Measurements from ENCODE around the gene PHF2.

The PHF2 gene

DNA sequence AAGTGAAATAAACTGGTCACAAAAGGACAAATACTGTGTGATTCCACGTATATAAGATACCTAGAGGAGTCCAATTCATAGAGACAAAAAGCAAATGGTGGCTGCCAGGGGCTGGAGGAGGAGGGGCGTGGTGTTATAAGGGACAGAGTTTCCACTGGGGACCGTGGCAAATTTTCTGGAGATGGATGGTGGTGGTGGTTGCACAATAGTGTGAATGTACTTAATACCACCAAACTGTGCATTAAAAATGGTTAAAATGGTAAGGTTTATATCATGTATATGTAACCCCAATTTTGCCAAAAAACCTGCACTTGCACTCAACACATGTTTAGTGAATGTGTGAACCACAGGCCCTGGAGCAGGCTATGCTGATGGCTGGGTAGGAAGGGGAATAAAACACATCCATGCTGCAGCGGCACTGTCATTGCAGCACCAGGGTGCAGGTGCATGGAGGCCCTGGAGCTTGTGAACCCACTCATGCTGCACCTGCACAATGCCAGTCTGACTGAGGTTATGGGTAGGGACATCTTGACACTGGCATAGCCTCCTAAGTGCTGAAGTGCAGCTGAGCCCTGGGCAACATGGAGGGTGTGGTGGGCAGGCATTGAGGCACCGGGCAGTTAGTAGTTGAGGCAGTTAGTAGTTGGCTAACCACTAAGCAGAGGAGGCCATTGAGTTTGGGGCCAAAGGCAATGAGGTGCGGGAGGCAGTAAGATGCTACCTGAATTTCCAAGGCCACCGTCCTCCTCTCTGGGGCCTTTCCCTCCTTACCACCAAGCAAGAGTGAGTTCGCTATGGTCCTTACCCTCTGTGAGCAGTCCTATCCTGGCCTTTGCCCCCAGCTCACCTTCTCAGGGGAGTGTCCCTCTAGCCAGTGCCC lies 3.5 kb upstream of the PHF2 start:
- Histone ChIP-seq H3K4me3 (ENCODE audit: low read depth, low read length) (no peak overlapping the region), H3K4me1 (no peaks in the 10 kb centered on the region), H3K27ac (no peak overlapping the region), H3K79me2 (peaks cover 10% of the 10 kb centered on the region), H3K9ac (no peak overlapping the region), H3K27me3 (ENCODE audit: control insufficient read depth, insufficient read depth, low read length) (no peaks in the 10 kb centered on the region), H2AFZ (no peak overlapping the region), H3K9me3 (ENCODE audit: control insufficient read depth, low read length) (no peaks in the 10 kb centered on the region), H3K4me2 (ENCODE audit: low read length) (no peak overlapping the region), H3K36me3 (ENCODE audit: control insufficient read depth, insufficient read depth, low read length) (no peaks in the 10 kb centered on the region)
- TF ChIP-seq, protein P1, sequence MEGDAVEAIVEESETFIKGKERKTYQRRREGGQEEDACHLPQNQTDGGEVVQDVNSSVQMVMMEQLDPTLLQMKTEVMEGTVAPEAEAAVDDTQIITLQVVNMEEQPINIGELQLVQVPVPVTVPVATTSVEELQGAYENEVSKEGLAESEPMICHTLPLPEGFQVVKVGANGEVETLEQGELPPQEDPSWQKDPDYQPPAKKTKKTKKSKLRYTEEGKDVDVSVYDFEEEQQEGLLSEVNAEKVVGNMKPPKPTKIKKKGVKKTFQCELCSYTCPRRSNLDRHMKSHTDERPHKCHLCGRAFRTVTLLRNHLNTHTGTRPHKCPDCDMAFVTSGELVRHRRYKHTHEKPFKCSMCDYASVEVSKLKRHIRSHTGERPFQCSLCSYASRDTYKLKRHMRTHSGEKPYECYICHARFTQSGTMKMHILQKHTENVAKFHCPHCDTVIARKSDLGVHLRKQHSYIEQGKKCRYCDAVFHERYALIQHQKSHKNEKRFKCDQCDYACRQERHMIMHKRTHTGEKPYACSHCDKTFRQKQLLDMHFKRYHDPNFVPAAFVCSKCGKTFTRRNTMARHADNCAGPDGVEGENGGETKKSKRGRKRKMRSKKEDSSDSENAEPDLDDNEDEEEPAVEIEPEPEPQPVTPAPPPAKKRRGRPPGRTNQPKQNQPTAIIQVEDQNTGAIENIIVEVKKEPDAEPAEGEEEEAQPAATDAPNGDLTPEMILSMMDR (IDR thresholded peaks at IDR 0.05): no peak

DNA sequence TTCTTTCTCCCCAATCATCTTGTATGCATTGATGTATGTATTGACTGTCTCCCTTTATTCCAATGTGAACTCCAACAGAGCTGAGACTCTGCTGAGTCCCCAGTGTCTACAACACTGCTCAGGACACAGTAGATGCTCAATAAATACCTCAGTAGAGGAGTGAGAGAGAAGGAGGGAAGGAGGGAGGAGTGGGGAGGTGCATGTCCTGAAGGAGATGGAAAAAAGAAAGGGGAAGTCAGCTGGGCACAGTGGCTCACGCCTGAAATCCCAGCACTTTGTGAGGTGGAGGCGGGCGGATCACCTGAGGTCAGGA lies 2.9 kb upstream of the PHF2 start:
- Histone ChIP-seq H3K4me1 (no peaks in the 10 kb centered on the region), H3K79me2 (peaks cover 10% of the 10 kb centered on the region), H3K36me3 (ENCODE audit: control insufficient read depth, insufficient read depth, low read length) (no peaks in the 10 kb centered on the region), H3K4me3 (ENCODE audit: low read depth, low read length) (no peak overlapping the region), H3K9ac (no peak overlapping the region), H2AFZ (no peak overlapping the region), H3K4me2 (ENCODE audit: low read length) (no peak overlapping the region), H3K27me3 (ENCODE audit: control insufficient read depth, insufficient read depth, low read length) (no peaks in the 10 kb centered on the region), H3K27ac (no peak overlapping the region), H3K9me3 (ENCODE audit: control insufficient read depth, low read length) (no peaks in the 10 kb centered on the region)
- TF ChIP-seq, protein P1 (IDR thresholded peaks at IDR 0.05): no peak

- Histone ChIP-seq H3K36me3 (ENCODE audit: control insufficient read depth, insufficient read depth, low read length) (no peaks in the 10 kb centered on the region), H3K4me1 (no peaks in the 10 kb centered on the region), H3K27me3 (ENCODE audit: control insufficient read depth, insufficient read depth, low read length) (no peaks in the 10 kb centered on the region), H3K4me2 (ENCODE audit: low read length) (no peak overlapping the region), H3K9me3 (ENCODE audit: control insufficient read depth, low read length) (no peaks in the 10 kb centered on the region), H3K27ac (no peak overlapping the region), H3K4me3 (ENCODE audit: low read depth, low read length) (no peak overlapping the region), H2AFZ (no peak overlapping the region), H3K79me2 (peaks cover 10% of the 10 kb centered on the region), H3K9ac (no peak overlapping the region)
- TF ChIP-seq, protein P1 (IDR thresholded peaks at IDR 0.05): no peak
Observed at GRCh38 chr9:93574091-93574899, 2.1 kb upstream of the PHF2 start.

DNA sequence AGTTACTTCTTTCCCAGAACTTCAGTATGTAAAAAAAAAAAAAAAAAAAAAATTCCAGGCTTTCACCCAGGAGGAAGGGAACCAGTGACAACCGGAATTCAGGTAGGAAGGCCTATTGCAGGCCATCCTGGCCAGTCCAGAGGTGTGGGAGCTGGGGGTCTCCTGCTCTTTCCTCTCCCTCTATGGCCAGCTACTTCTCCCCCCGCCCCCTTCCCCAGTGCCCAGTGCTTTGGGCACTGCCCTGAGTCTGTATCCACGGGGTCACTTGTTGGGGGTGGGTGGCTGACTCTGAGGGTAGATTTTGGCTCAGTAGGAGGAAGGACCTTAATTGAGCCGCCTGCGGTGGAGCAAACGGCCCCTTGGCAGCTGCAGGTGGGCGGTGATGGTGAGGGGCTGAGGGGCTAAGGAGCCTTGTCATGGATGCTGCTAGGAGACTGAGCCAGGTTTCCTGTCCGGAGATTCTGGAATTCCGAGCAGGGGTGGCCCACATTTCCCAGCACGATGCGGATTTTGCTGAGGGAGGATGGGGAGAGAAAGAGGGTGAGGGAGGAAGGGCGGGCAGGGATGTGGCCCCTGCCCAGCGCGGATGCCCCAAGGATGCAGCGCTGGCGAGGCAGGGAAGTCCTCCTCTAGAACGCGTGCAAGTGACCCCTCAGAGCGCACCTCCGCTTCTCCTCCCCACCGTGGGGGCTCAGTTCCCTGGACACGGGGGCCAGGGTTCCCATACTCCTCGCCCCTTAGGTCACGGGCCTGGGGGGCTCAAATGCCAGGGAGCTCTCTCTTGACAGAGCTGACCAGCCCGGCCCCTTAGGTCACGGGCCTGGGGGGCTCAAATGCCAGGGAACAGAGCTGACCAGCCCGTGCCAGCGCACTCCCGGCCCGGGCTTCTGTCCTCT lies 1.2 kb upstream of the PHF2 start:
- Histone ChIP-seq H3K4me2 (ENCODE audit: low read length) (peak overlapping the region; percentile 93), H3K4me1 (no peaks in the 10 kb centered on the region), H3K79me2 (peaks cover 10% of the 10 kb centered on the region), H3K4me3 (ENCODE audit: low read depth, low read length) (peak overlapping the region; percentile 86), H3K27ac (peak overlapping the region; percentile 80), H3K9ac (peak overlapping the region; percentile 61), H3K9me3 (ENCODE audit: control insufficient read depth, low read length) (no peaks in the 10 kb centered on the region), H3K36me3 (ENCODE audit: control insufficient read depth, insufficient read depth, low read length) (no peaks in the 10 kb centered on the region), H3K27me3 (ENCODE audit: control insufficient read depth, insufficient read depth, low read length) (no peaks in the 10 kb centered on the region), H2AFZ (peak overlapping the region; percentile 79)
- TF ChIP-seq, protein P1 (IDR thresholded peaks at IDR 0.05): no peak
